HepG2 (cell line): ENCODE results near the gene FOXE3. TPM values are rescaled to one million over a fixed set of nuclear protein-coding genes. Genes with fewer than 3 reads are reported as not detected.

Experiments
- ATAC-seq: fragments of 200-7000 bp; cut with Tn5 transposase; 3 replicates; pipeline ENCODE4 v1.9.1; 2020; ENCODE audit warnings: mild to moderate bottlenecking, moderate library complexity
- BruUV-seq: library from RNA; stranded (reverse); fragments of 400-500 nt; replicated peaks from 2 replicates; lab custom pipeline; 2021; lab: Mats Ljungman, UMichigan
- CTCF ChIA-PET: fragments of 300-600 bp; formaldehyde crosslinking; extraction: SDS; loops from one replicate; lab custom pipeline; 2021; ENCODE audit warnings: low total read pairs, inconsistent platforms, low intra/inter-chr PET ratio; lab: Yijun Ruan, JAX
- POLR2A ChIA-PET: fragments of 350-600 bp; sonication (Branson Sonifier 250); formaldehyde crosslinking; loops from one replicate; lab custom pipeline; 2020; ENCODE audit warnings: antibody characterized with exemption, inconsistent platforms; lab: Yijun Ruan, JAX
- DNase-seq: peaks from one replicate; pipeline ENCODE4 v3.0.0-alpha.2; 2015; ENCODE audit warnings: low spot score
- FAIRE-seq: peaks from 3 replicates; lab custom pipeline; 2011; peaks lifted over from hg19 to GRCh38; lab: Jason Lieb, UNC
- H2AFZ ChIP-seq: one replicate; pipeline ENCODE4 v1.6.1; 2011; ENCODE audit warnings: low read length, inconsistent platforms
- H3K27ac ChIP-seq: fragments of 300-600 bp; 3 replicates; pipeline ENCODE4 v1.8.0; 2011; ENCODE audit warnings: mixed run types, mild to moderate bottlenecking, mixed read lengths, low read length, inconsistent platforms; ENCODE audit not compliant: insufficient read depth; ENCODE audit errors: extremely low read length
- H3K27me3 ChIP-seq, 2 experiments: fragments of 200-600 bp in 1 of 2; 2 replicates in 1 of 2; 3 replicates in 1 of 2; pipeline versions ENCODE4 v1.6.0 to v1.8.0; 2011; ENCODE audit warnings: low read length in 2 of 2, mild to moderate bottlenecking in 2 of 2, moderate library complexity in 2 of 2, inconsistent platforms in 1 of 2; ENCODE audit not compliant: insufficient read depth in 2 of 2, control insufficient read depth in 1 of 2
- H3K36me3 ChIP-seq, 2 experiments: fragments of 200-600 bp in 1 of 2; replicated peaks in 1 of 2; 2 replicates in 1 of 2; 3 replicates in 1 of 2; pipeline versions ENCODE4 v1.5.1 to v1.8.0; 2011; ENCODE audit warnings: low read length in 2 of 2, inconsistent platforms in 1 of 2; ENCODE audit not compliant: insufficient read depth in 2 of 2, control insufficient read depth in 1 of 2
- H3K4me1 ChIP-seq: 2 replicates; pipeline ENCODE4 v1.5.1; 2012; ENCODE audit warnings: low read length, inconsistent platforms; ENCODE audit not compliant: insufficient read depth
- H3K4me2 ChIP-seq: 2 replicates; pipeline ENCODE4 v1.6.0; 2011; ENCODE audit warnings: low read depth, low read length, inconsistent platforms
- H3K4me3 ChIP-seq, 3 experiments: fragments of 200-600 bp in 1 of 3; sonication (generic), shearing (Covaris generic) in 1 of 3; replicated peaks in 1 of 3; 2 replicates each; pipeline ENCODE4 v1.5.1; 2011 to 2016; ENCODE audit warnings: low read length in 3 of 3, inconsistent platforms in 2 of 3, low read depth in 2 of 3, mild to moderate bottlenecking in 2 of 3, control low read depth in 1 of 3, mixed read lengths in 1 of 3; ENCODE audit not compliant: insufficient read depth in 1 of 3
- H3K79me2 ChIP-seq: one replicate; pipeline ENCODE4 v1.6.1; 2011; ENCODE audit warnings: low read length, inconsistent platforms; ENCODE audit not compliant: insufficient read depth
- H3K9ac ChIP-seq: 2 replicates; pipeline ENCODE4 v1.6.0; 2011; ENCODE audit warnings: mild to moderate bottlenecking, low read depth, low read length, inconsistent platforms; ENCODE audit not compliant: insufficient read depth
- H3K9me3 ChIP-seq: 2 replicates; pipeline ENCODE4 v1.5.1; 2012; ENCODE audit warnings: mild to moderate bottlenecking, low read length
- H4K20me1 ChIP-seq: 2 replicates; pipeline ENCODE4 v1.6.0; 2011; ENCODE audit warnings: inconsistent platforms, mild to moderate bottlenecking, low read length, moderate library complexity; ENCODE audit not compliant: insufficient read depth
- GZF1 ChIP-seq: sonication (generic); formaldehyde crosslinking; IDR thresholded peaks from 2 replicates; pipeline ENCODE4 v1.5.1; 2020; ENCODE audit warnings: mild to moderate bottlenecking, missing genetic modification reagents
- ISX ChIP-seq: sonication (generic); formaldehyde crosslinking; conservative IDR thresholded peaks from 2 replicates; pipeline ENCODE4 v1.5.0; 2020; ENCODE audit warnings: missing genetic modification reagents
- RFX3 ChIP-seq: IDR thresholded peaks from 2 replicates; pipeline ENCODE4 v1.6.1; 2016; ENCODE audit warnings: missing biosample characterization, missing genetic modification reagents
- SMYD3 ChIP-seq: sonication (generic); formaldehyde crosslinking; IDR thresholded peaks from 2 replicates; pipeline ENCODE4 v1.8.1; 2023; ENCODE audit warnings: mild to moderate bottlenecking, missing genetic modification reagents
- U2AF2 ChIP-seq: fragments of 200-400 bp; formaldehyde crosslinking; IDR thresholded peaks from 2 replicates; pipeline ENCODE4 v1.6.1; 2017; ENCODE audit warnings: low read depth, mild to moderate bottlenecking, low read length
- YY1 ChIP-seq: IDR thresholded peaks from 2 replicates; pipeline ENCODE4 v1.6.1; 2011; ENCODE audit warnings: low read length, low read depth, moderate library complexity, mild to moderate bottlenecking; ENCODE audit not compliant: insufficient read depth, insufficient replicate concordance
- ZBTB7A ChIP-seq: sonication (generic); formaldehyde crosslinking; IDR thresholded peaks from 2 replicates; pipeline ENCODE4 v1.8.0; 2022; ENCODE audit warnings: mild to moderate bottlenecking, missing genetic modification reagents
- WGBS: methylation state at CpG from one replicate; pipeline ENCODE4 v1.1.6; 2017; ENCODE audit warnings: low lambda C conversion rate; 5-methylcytosine and 5-hydroxymethylcytosine counted together
- in situ Hi-C: cut with HindIII; loops from 2 replicates; pipeline ENCODE4 v1.10.0; 2017; ENCODE audit warnings: low pct_unique_long_range_greater_than_20kb; ENCODE audit not compliant: extremely low pct_ligation_motif_present
- intact Hi-C: fragments of 100-400 bp; cut with micrococcal nuclease; formaldehyde crosslinking; loops from one replicate; pipeline ENCODE4 v1.10.0; 2022; ENCODE audit not compliant: unreplicated experiment
- polyA plus RNA-seq, 8 experiments: library from polyadenylated mRNA; depleted of rRNA in 3 of 8; stranded (reverse) in 7 of 8; unstranded in 1 of 8; fragments of >200 nt; fragmentation: Illumina TruSeq in 4 of 8; extraction: Trizol in 4 of 8; gene quantifications; 2 replicates each; pipeline versions ENCODE4 v1.2.1 to v1.2.3, GENCODE V29; 2011 to 2016; ENCODE audit warnings: low read depth in 4 of 8, missing spikeins in 1 of 8, mixed read lengths in 1 of 8; ENCODE audit not compliant: insufficient read depth in 1 of 8
- total RNA-seq, 5 experiments: library from RNA; depleted of rRNA; stranded (reverse); fragments of >200 nt; fragmentation: Illumina TruSeq; extraction: Trizol; gene quantifications; 2 replicates each; pipeline ENCODE4 v1.2.3, GENCODE V29; 2016; ENCODE audit warnings: low read depth in 1 of 5
- TF ChIP-seq, protein P1 (sequence below): sonication (generic); formaldehyde crosslinking; IDR thresholded peaks from 2 replicates; pipeline ENCODE4 v1.4.0; 2020; ENCODE audit warnings: mild to moderate bottlenecking, missing genetic modification reagents

The FOXE3 gene
- total and polyA plus RNA-seq, 2 of the 13 experiments (the other 11 are each of a cell fraction or from before 2014, with no cell fraction given) = not detected

DNA sequence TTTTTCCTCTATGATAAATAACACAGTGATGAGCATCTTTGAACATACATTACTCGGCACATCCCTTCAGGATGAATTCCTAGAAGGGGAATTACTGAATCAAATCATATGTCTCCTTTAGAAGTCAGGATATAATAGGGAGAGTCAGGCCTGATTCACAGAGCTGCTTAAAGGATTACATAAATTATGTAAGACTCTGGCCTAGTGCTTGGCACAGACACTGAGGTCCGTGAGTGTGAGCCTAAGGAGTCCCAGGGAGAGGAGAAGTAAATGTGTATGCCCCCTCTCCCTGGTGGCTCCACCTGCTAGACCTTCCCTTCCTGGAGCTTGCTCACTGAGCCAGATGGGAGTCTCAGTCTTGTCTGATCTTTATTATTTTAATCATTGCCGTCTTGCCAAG, 8.6 kb upstream of the FOXE3 start:
- DNase-seq (no peak), FAIRE-seq (no peak), ATAC-seq (no peak)
- Histone ChIP-seq H3K9me3 (no peaks in the 10 kb centered on the region), H4K20me1 (no peaks in the 10 kb centered on the region), H2AFZ (no peak overlapping the region), H3K27me3 (peaks cover 2 to 31% of the 10 kb centered on the region in 2 experiments; a peak in 3 of 5 replicates), H3K4me1 (peaks cover 4% of the 10 kb centered on the region; the same call in 1 of the 2 replicates), H3K36me3 (no peaks in the 10 kb centered on the region), H3K4me3 (no peak overlapping the region), H3K27ac (no peak overlapping the region), H3K9ac (no peak overlapping the region), H3K4me2 (no peak overlapping the region), H3K79me2 (no peaks in the 10 kb centered on the region)
- in situ Hi-C loops (no loop called here), intact Hi-C loops (no loop called here)
- POLR2A ChIA-PET = no interaction called here
- TF ChIP-seq ISX (CRISPR knock-in tag) (no peak), GZF1 (CRISPR knock-in tag) (no peak), ZBTB7A (CRISPR knock-in tag) (no peak), SMYD3 (CRISPR knock-in tag) (no peak), U2AF2 (no peak), RFX3 (CRISPR knock-in tag) (no peak), YY1 (no peak)
- TF ChIP-seq, protein P1, sequence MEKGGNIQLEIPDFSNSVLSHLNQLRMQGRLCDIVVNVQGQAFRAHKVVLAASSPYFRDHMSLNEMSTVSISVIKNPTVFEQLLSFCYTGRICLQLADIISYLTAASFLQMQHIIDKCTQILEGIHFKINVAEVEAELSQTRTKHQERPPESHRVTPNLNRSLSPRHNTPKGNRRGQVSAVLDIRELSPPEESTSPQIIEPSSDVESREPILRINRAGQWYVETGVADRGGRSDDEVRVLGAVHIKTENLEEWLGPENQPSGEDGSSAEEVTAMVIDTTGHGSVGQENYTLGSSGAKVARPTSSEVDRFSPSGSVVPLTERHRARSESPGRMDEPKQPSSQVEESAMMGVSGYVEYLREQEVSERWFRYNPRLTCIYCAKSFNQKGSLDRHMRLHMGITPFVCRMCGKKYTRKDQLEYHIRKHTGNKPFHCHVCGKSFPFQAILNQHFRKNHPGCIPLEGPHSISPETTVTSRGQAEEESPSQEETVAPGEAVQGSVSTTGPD = no peak
- CTCF ChIA-PET = no interaction called here
- no TSS peak for BruUV-seq
- WGBS = 46% methylated on average over 3 of the region's 3 CpGs
